ENCODE measurements around the gene ADCY9. TPM values are rescaled to one million over a fixed set of nuclear protein-coding genes. Genes with fewer than 3 reads are reported as not detected.

ADCY9 gene
- total RNA-seq, 1 donor from 2014 or later: 49.6 TPM

DNA sequence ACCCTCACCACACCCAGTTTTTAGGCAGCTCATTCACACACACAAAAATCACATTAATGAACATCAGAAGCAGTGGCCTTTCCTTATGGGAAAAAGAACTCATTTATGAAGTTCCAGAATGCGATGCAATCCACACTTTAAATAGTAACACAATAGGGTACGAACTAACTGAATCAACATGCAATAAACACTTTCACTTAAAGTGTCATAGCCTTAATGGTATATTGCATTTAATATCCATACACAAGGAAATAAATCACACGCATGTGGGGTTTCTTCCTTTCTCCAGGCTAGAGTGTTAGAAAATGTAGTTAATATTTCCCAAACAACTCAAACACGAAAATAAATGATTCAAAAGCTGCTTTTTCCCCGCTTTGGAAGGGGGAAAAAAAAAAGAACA lies 19.7 kb downstream of the ADCY9 start:
- Histone ChIP-seq H3K27ac (peak overlapping the region; percentile 79), H3K36me3 (no peaks in the 10 kb centered on the region), H3K4me3 (no peak overlapping the region), H3K4me1 (peaks cover 29% of the 10 kb centered on the region), H3K27me3 (no peaks in the 10 kb centered on the region), H3K9me3 (no peaks in the 10 kb centered on the region)
- no peak for ATAC-seq
- intact Hi-C loops (cut with DNase I): no loop called here
- DNase-seq: no peak
- TF ChIP-seq, protein P1, sequence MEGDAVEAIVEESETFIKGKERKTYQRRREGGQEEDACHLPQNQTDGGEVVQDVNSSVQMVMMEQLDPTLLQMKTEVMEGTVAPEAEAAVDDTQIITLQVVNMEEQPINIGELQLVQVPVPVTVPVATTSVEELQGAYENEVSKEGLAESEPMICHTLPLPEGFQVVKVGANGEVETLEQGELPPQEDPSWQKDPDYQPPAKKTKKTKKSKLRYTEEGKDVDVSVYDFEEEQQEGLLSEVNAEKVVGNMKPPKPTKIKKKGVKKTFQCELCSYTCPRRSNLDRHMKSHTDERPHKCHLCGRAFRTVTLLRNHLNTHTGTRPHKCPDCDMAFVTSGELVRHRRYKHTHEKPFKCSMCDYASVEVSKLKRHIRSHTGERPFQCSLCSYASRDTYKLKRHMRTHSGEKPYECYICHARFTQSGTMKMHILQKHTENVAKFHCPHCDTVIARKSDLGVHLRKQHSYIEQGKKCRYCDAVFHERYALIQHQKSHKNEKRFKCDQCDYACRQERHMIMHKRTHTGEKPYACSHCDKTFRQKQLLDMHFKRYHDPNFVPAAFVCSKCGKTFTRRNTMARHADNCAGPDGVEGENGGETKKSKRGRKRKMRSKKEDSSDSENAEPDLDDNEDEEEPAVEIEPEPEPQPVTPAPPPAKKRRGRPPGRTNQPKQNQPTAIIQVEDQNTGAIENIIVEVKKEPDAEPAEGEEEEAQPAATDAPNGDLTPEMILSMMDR (IDR thresholded peaks at IDR 0.05): no peak

DNA sequence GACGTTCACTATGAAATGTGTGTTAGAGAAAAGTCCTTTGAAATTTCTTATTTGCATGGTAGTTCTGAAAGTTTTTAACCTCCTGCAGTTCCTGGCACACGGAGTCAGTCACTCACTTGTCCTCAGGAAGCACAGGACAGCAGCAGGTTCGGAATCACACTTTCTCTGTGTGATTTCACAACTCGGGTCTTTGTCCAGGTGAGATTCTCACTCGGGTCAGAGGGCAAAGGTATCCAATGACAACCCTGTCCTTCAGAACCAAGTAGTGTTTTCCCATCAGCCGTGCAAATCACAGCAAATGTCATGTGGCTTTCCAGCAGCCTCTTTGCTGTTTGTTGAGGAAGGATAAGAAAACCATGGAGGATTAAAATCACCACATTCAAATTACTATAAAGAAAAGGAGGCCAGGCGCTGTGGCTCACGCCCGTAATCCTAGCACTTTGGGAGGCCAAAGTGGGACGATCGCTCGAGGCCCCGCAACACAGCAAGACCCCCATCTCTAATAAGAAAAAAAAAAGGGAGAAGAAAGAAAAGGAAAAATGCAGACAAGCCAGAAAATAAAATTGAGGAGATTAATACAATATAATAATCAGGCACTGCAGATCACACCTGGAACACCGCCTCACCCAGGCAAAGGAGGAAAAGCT lies 22.0 kb downstream of the ADCY9 start:
- H3K4me1 ChIP-seq: peaks cover 47% of the 10 kb centered on the region
- TF ChIP-seq, protein P1 (IDR thresholded peaks at IDR 0.05): no peak
- DNase-seq (no peak), ATAC-seq (peak; percentile 17)
- H3K36me3 ChIP-seq: no peaks in the 10 kb centered on the region
- intact Hi-C loops (cut with DNase I): no loop called here
- peak overlapping the region; percentile 79 for H3K27ac ChIP-seq
- H3K27me3 ChIP-seq: no peaks in the 10 kb centered on the region
- no peak overlapping the region for H3K4me3 ChIP-seq
- H3K9me3 ChIP-seq: no peaks in the 10 kb centered on the region

DNA sequence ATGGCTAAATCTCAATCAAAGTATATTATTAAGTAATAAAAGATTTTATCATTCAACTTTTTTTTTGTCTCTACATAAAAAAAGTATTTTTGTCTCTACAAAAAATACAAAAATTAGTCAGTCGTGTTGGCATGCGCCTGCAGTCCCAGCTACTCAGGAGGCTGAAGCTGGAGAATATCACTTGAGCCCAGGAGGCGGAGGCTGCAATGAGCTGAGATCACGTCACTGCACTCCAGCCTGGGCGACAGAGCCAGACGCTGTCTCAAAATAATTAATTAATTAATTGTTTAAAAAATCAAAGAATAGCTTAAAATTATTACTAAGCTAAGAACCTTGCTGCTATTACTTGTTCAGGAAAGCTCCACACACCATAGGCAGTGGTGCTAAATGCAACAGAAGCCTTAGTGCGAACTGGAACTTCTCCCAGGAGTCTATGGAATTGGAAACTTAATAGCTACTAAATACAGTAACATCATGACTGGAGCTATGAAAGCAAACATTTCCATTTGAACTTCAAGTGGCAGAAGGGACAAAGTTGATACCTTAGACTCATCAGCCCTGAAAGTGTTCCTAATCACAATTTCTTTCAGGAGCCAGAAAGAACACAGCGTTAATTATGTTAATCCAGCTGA lies 22.6 kb downstream of the ADCY9 start:
- intact Hi-C loops (cut with DNase I): no loop called here
- TF ChIP-seq, protein P1 (IDR thresholded peaks at IDR 0.05): no peak

DNA sequence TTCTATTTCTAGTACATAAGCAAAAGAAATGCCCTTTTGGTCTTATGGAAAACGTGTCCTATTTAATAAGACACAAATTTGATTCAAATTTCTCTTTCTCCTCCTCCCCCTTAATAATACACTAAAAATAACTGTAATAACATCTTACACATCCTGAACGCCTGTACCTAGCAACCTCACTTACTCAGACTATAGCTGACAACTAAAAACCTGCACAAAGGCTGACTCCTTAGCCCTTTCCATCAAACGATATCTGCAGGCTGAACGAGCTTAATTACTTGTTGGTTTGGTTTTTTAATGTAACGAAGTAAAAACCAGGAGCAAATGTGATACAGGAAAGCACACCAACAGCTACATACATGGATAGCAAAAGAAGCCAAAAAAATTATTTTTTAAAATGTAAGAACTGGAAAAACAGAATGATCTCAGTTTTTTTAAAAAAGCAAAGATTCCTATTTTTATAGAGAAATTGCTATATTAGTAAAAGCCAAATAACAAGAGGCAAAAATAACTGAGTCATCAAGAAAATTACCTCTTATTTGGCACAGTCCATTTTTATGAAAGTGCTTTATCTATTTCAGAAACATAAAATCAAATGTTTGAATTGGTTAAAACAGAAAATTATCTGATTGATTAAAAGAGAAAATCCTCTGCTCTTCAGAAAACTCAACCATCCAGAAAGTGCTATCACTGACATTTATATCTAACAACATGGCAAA lies 23.5 kb downstream of the ADCY9 start:
- Histone ChIP-seq H3K36me3 (no peaks in the 10 kb centered on the region), H3K27ac (peak overlapping the region; percentile 79), H3K4me1 (peaks cover 40% of the 10 kb centered on the region), H3K9me3 (no peaks in the 10 kb centered on the region), H3K27me3 (no peaks in the 10 kb centered on the region), H3K4me3 (no peak overlapping the region)
- DNase-seq: no peak
- TF ChIP-seq, protein P1 (IDR thresholded peaks at IDR 0.05): no peak
- intact Hi-C loops (cut with DNase I): no loop called here
- no peak for ATAC-seq

More for the DNA sequence above, 22.6 kb downstream of the ADCY9 start:
- H3K4me1 ChIP-seq: peaks cover 47% of the 10 kb centered on the region
- H3K4me3 ChIP-seq: no peak overlapping the region
- peak overlapping the region; percentile 79 for H3K27ac ChIP-seq
- no peaks in the 10 kb centered on the region for H3K36me3 ChIP-seq
- no peaks in the 10 kb centered on the region for H3K9me3 ChIP-seq
- ATAC-seq (no peak), DNase-seq (peak; percentile 76)
- no peaks in the 10 kb centered on the region for H3K27me3 ChIP-seq

DNA sequence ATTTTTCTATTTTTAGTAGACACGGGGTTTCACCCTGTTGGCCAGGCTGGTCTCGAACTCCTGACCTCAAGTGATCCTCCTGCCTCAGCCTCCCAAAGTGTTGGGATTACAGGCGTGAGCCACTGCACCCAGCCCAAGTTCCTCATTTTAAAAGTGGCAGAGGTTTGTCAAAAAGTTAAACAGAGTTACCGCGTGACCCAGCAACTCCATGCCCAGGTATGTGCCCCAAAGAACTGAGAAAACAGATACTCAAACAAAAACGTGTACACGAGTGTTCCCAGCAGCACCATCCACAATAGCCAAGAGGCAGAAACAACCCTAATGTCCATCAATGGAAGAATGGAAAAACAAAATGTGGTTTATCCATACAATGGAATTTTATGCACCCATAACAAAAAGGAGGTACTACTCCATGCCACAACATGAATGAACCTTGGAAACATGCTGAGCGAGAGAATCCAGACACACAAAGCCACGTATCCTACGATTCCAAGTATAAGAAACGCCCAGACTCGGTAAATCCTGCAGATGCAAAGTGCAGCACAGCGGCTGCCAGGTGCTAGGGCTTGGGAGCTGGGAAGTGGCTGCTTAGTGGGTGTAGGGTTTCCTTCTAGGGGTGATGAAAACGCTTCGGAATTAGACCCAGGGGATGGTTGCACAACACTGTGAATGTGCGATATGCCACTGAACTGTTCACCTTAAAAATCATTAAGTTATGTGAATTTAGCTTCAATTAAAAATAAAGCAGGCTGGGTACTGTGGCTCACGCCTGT lies 24.8 kb downstream of the ADCY9 start:
- DNase-seq: peak; percentile 78
- no peak overlapping the region for H3K4me3 ChIP-seq
- peaks cover 37% of the 10 kb centered on the region for H3K4me1 ChIP-seq
- no peaks in the 10 kb centered on the region for H3K36me3 ChIP-seq
- peak; percentile 68 for ATAC-seq
- TF ChIP-seq, protein P1 (IDR thresholded peaks at IDR 0.05): no peak
- peak overlapping the region; percentile 73 for H3K27ac ChIP-seq
- no peaks in the 10 kb centered on the region for H3K27me3 ChIP-seq
- intact Hi-C loops (cut with DNase I): no loop called here
- H3K9me3 ChIP-seq: no peaks in the 10 kb centered on the region

All from upper lobe of right lung (tissue), 1 donor.